Endothelial cell of umbilical vein (primary cell): ENCODE measurements around the gene NKG7. TPM values are rescaled to one million over a fixed set of nuclear protein-coding genes. Genes with fewer than 3 reads are reported as not detected.

Source experiments
- BruUV-seq: library from RNA; stranded (reverse); fragments of 400-500 nt; replicated peaks from 2 replicates; lab custom pipeline; 2021; lab: Mats Ljungman, UMichigan
- CTCF ChIA-PET: fragments of 300-600, 350-600 bp; sonication (Branson Sonifier 250); formaldehyde crosslinking; loops from one replicate; lab custom pipeline; 2021; ENCODE audit warnings: antibody characterized with exemption, inconsistent platforms; lab: Charles Lee
- POLR2A ChIA-PET: fragments of 300-600, 350-600 bp; sonication (Branson Sonifier 250); formaldehyde crosslinking; loops from one replicate; lab custom pipeline; 2021; ENCODE audit warnings: antibody characterized with exemption, inconsistent platforms; lab: Charles Lee
- DNase-seq: peaks from one replicate; pipeline ENCODE4 v3.0.0-alpha.2; 2011; ENCODE audit warnings: low read depth, low spot score
- FAIRE-seq: peaks from 2 replicates; lab custom pipeline; 2011; peaks lifted over from hg19 to GRCh38; lab: Jason Lieb, UNC
- H2AFZ ChIP-seq: 2 replicates; pipeline ENCODE4 v1.6.0; 2012; ENCODE audit warnings: low read depth, low read length, control low read depth, inconsistent platforms
- H3K27ac ChIP-seq: 2 replicates; pipeline ENCODE4 v1.5.1; 2011; ENCODE audit warnings: low read depth, mild to moderate bottlenecking, control low read depth, low read length, moderate library complexity; ENCODE audit not compliant: insufficient read depth
- H3K27me3 ChIP-seq, 2 experiments: 2 replicates each; pipeline versions ENCODE4 v1.6.0 to v1.6.1; 2011; ENCODE audit warnings: low read length in 2 of 2, mixed read lengths in 1 of 2; ENCODE audit not compliant: control insufficient read depth in 2 of 2, insufficient read depth in 2 of 2
- H3K36me3 ChIP-seq, 2 experiments: 2 replicates in 1 of 2; 3 replicates in 1 of 2; pipeline ENCODE4 v1.5.1; 2011; ENCODE audit warnings: low read length in 2 of 2, mild to moderate bottlenecking in 1 of 2, moderate library complexity in 1 of 2; ENCODE audit not compliant: control insufficient read depth in 2 of 2, insufficient read depth in 2 of 2; ENCODE audit errors: extremely low read depth in 1 of 2
- H3K4me1 ChIP-seq: 3 replicates; pipeline ENCODE4 v1.5.1; 2011; ENCODE audit warnings: mild to moderate bottlenecking, low read length; ENCODE audit not compliant: control insufficient read depth, insufficient read depth; ENCODE audit errors: extremely low read depth
- H3K4me2 ChIP-seq: 2 replicates; pipeline ENCODE4 v1.6.1; 2011; ENCODE audit warnings: low read length, control low read depth, mixed read lengths; ENCODE audit not compliant: insufficient read depth
- H3K4me3 ChIP-seq, 3 experiments: fragments of 200-600 bp in 1 of 3; sonication (generic), shearing (Covaris generic) in 1 of 3; replicated peaks in 1 of 3; 2 replicates each; pipeline ENCODE4 v1.5.1; 2011 to 2016; ENCODE audit warnings: control low read depth in 3 of 3, low read length in 3 of 3, mild to moderate bottlenecking in 2 of 3, inconsistent platforms in 1 of 3, low read depth in 1 of 3, moderate library complexity in 1 of 3; ENCODE audit not compliant: insufficient read depth in 1 of 3
- H3K79me2 ChIP-seq: 2 replicates; pipeline ENCODE4 v1.6.0; 2012; ENCODE audit warnings: low read length, inconsistent platforms; ENCODE audit not compliant: control insufficient read depth, insufficient read depth
- H3K9ac ChIP-seq: replicated peaks from 2 replicates; pipeline ENCODE3; 2011; ENCODE audit warnings: low read length, control low read depth; ENCODE audit not compliant: insufficient read depth; ENCODE audit errors: extremely low read depth
- H3K9me1 ChIP-seq: replicated peaks from 3 replicates; pipeline ENCODE4 v1.6.0; 2011; ENCODE audit warnings: mild to moderate bottlenecking, low read length; ENCODE audit not compliant: control insufficient read depth, insufficient read depth; ENCODE audit errors: extremely low read depth
- H3K9me3 ChIP-seq: replicated peaks from 2 replicates; pipeline ENCODE4 v1.5.1; 2012; ENCODE audit warnings: low read length, inconsistent platforms; ENCODE audit not compliant: control insufficient read depth, insufficient read depth
- H4K20me1 ChIP-seq: replicated peaks from 2 replicates; pipeline ENCODE3; 2011; ENCODE audit warnings: mild to moderate bottlenecking, low read length; ENCODE audit not compliant: control insufficient read depth, insufficient read depth; ENCODE audit errors: extremely low read depth
- CTCF ChIP-seq, 2 donors: IDR thresholded peaks; 1 replicate in 1 of 2; 2 replicates in 1 of 2; pipeline ENCODE4 v1.5.1; 2011; ENCODE audit warnings: low read length in 2 of 2, mild to moderate bottlenecking in 2 of 2, moderate library complexity in 2 of 2, control low read depth in 1 of 2, inconsistent platforms in 1 of 2, low read depth in 1 of 2; ENCODE audit not compliant: insufficient read depth in 1 of 2; ENCODE audit errors: extremely low read depth in 1 of 2
- EZH2 ChIP-seq: IDR thresholded peaks from 2 replicates; pipeline ENCODE4 v1.6.1; 2012; ENCODE audit warnings: borderline replicate concordance, low read depth, mild to moderate bottlenecking, moderate library complexity, low read length, inconsistent platforms; ENCODE audit not compliant: severe bottlenecking
- FOS ChIP-seq: IDR thresholded peaks from 2 replicates; pipeline ENCODE4 v1.6.1; 2011; ENCODE audit warnings: mild to moderate bottlenecking, low read length, moderate library complexity, borderline replicate concordance; ENCODE audit not compliant: insufficient read depth
- GATA2 ChIP-seq: IDR thresholded peaks from 2 replicates; pipeline ENCODE4 v1.7.0; 2011; ENCODE audit warnings: low read depth, mild to moderate bottlenecking, moderate library complexity, mixed read lengths, low read length; ENCODE audit not compliant: insufficient read length, insufficient read depth
- JUN ChIP-seq: IDR thresholded peaks from 2 replicates; pipeline ENCODE4 v1.6.1; 2011; ENCODE audit warnings: borderline replicate concordance, low read depth; ENCODE audit not compliant: insufficient read length, insufficient read depth
- MAX ChIP-seq: IDR thresholded peaks from 2 replicates; pipeline ENCODE4 v1.6.1; 2011; ENCODE audit not compliant: insufficient read depth, insufficient read length
- MYC ChIP-seq: IDR thresholded peaks from one replicate; pipeline ENCODE4 v1.6.1; 2011; ENCODE audit warnings: mild to moderate bottlenecking, low read depth, low read length
- POLR2A ChIP-seq: IDR thresholded peaks from 2 replicates; pipeline ENCODE4 v1.6.1; 2012; ENCODE audit warnings: low read depth, mild to moderate bottlenecking, control low read depth, low read length
- POLR2AphosphoS5 ChIP-seq: IDR thresholded peaks from 2 replicates; pipeline ENCODE4 v1.6.1; 2012; ENCODE audit warnings: low read depth, mild to moderate bottlenecking, control low read depth, low read length, moderate library complexity; ENCODE audit not compliant: insufficient read depth
- dilution Hi-C: fragments of 300-500 bp; cut with MboI; formaldehyde crosslinking; loops from one replicate; pipeline ENCODE4 v1.15.0; 2019; ENCODE audit warnings: low sequenced_read_pairs; ENCODE audit not compliant: extremely low pct_ligation_motif_present
- intact Hi-C: fragments of 100-400 bp; cut with micrococcal nuclease; formaldehyde crosslinking; loops from one replicate; pipeline ENCODE4 v1.10.0; 2022
- polyA plus RNA-seq, 4 experiments: library from polyadenylated mRNA; depleted of rRNA in 3 of 4; stranded (reverse) in 3 of 4; unstranded in 1 of 4; fragments of >200 nt; gene quantifications; 2 replicates each; pipeline versions ENCODE4 v1.2.1 to v1.2.3, GENCODE V29; 2011 to 2012; ENCODE audit warnings: missing spikeins in 1 of 4
- total RNA-seq: library from RNA; stranded (reverse); gene quantifications from 2 replicates; pipeline ENCODE4 v1.2.3, GENCODE V29; 2021

Gene NKG7
- total and polyA plus RNA-seq, 2 donors (not counting 3 experiments of a cell fraction or from before 2014, with no cell fraction given) = not detected

DNA sequence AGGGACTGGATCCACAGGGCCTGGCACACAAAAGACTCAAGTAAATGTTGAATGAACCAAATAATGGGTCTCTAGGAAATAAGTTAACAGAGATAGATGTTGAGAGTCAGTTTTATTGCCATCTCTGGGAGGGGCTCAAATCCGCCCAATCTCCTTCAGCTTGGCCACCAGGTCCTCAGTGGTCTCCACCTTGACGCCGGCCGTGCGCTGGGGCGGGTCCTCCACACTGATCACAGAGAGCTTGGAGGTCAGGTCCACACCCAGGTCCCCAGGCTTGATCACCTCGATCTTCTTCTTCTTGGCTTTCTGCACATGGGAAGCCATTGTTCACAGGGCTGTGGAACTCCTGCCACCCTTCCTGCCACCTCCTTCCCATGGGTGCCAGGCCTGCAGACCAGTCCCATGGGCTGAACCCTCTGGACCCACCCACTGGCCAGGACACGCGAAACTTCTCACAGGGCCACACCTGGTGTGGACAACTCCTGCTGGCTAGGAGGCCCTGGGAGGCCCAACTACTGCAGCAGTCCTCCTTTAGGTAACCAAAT is 27.3 kb downstream of the NKG7 start:
- no peaks in the 10 kb centered on the region for H3K27me3 ChIP-seq
- no peak for TF ChIP-seq CTCF (IDR thresholded peaks at IDR 0.05; ENCODE audit: extremely low read depth in 1 of 2, insufficient read depth in 1 of 2, low read depth in 1 of 2, low read length in 2 of 2)
- no peak for TF ChIP-seq EZH2
- TF ChIP-seq GATA2 = no peak
- TF ChIP-seq FOS = no peak
- TF ChIP-seq POLR2AphosphoS5 = no peak
- no peak for TF ChIP-seq JUN
- TF ChIP-seq MYC = no peak
- no peak for TF ChIP-seq MAX
- no peak for TF ChIP-seq POLR2A
- H3K4me1 ChIP-seq = peaks cover 2% of the 10 kb centered on the region
- H3K4me3 ChIP-seq = no peak overlapping the region
- no peak overlapping the region for H2AFZ ChIP-seq
- ChIA-PET POLR2A (no interaction called here), CTCF (no interaction called here)
- FAIRE-seq (no peak), DNase-seq (no peak)
- H3K36me3 ChIP-seq = no peaks in the 10 kb centered on the region
- no peak overlapping the region for H3K27ac ChIP-seq
- intact Hi-C loops (no loop called here), dilution Hi-C loops (no loop called here)
- no peak overlapping the region for H3K4me2 ChIP-seq
- H3K9me3 ChIP-seq = no peaks in the 10 kb centered on the region
- no peaks in the 10 kb centered on the region for H3K9me1 ChIP-seq
- BruUV-seq = no TSS peak
- H4K20me1 ChIP-seq = no peaks in the 10 kb centered on the region
- no peaks in the 10 kb centered on the region for H3K79me2 ChIP-seq
- H3K9ac ChIP-seq = no peak overlapping the region
